Measurements from ENCODE around the gene NEU4. TPM values are rescaled to one million over a fixed set of nuclear protein-coding genes. Genes with fewer than 3 reads are reported as not detected.

NEU4 gene
- total RNA-seq, 1 donor from 2014 or later = 0.30 TPM

DNA sequence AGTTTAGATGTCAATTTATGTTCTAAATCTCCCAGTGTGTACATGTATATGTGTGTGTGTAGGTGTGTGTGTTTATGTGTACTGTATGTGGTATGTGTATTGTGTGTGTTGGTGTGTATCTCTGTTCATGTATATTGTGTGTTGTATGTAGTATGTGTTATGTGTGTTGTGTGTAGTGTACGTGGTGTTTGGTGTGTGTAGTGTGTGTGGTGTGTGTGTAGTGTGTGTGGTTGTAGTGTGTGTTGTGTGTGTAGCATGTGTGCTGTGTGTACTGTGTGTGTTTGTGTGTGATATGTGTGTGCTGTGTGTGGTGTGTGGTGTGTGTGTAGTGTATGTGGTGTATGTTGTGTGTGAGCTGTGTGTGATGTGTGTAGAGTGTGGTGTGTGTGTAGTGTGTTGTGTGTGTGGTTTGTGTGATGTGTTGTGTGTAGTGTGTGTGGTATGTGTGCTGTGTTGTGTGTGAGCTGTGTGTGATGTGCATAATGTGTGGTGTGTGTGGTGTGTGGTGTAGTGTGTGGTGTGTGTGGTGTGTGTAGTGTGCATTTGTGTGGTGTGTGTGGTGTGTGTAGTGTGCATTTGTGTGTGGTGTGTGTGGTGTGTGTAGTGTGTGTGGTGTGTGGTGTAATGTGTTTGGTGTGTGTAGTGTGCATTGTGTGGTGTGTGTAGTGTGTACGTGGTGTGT lies 55.3 kb downstream of the NEU4 start:
- DNase-seq = no peak

DNA sequence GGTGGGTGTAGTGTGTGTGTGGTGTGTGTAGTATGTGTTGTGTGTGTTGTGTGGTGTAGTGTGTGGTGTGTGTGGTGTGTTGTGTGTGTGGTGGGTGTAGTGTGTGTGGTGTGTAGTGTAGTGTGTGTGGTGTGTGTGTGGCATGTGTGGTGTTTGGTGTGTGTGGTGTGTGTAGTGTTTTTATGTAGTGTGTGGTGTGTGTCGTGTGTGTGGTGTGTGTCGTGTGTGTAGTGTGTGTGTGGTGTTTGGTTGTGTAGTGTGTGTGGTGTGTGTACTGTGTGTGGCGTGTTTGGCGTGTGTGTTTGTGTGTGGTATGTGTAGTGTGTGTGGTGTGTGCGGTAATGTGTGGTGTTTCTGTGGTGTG lies 55.8 kb downstream of the NEU4 start:
- DNase-seq = no peak

DNA sequence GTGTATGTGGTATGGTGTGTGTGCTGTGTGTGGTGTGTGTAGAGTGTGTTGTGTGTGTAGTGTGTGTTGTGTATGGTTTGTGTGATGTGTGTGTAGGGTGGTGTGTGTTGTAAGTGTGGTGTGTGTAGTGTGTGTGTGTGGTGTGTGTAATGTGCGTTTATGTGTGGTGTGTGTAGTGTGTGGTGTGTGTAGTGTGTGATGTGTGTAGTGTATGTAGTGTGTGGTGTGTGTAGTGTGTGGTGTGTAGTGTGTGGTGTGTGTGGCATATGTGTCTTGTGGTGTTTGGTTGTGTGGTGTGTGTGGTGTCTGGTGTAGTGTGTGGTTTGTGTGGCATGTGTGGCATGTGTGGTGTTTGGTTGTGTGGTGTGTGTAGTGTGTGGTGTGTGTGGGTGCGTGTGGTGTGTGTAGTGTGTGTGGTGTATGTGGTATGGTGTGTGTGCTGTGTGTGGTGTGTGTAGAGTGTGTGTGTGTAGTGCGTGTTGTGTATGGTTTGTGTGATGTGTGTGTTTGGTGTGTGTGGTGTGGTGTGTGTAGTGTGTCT lies 56.5 kb downstream of the NEU4 start:
- no peak for DNase-seq

DNA sequence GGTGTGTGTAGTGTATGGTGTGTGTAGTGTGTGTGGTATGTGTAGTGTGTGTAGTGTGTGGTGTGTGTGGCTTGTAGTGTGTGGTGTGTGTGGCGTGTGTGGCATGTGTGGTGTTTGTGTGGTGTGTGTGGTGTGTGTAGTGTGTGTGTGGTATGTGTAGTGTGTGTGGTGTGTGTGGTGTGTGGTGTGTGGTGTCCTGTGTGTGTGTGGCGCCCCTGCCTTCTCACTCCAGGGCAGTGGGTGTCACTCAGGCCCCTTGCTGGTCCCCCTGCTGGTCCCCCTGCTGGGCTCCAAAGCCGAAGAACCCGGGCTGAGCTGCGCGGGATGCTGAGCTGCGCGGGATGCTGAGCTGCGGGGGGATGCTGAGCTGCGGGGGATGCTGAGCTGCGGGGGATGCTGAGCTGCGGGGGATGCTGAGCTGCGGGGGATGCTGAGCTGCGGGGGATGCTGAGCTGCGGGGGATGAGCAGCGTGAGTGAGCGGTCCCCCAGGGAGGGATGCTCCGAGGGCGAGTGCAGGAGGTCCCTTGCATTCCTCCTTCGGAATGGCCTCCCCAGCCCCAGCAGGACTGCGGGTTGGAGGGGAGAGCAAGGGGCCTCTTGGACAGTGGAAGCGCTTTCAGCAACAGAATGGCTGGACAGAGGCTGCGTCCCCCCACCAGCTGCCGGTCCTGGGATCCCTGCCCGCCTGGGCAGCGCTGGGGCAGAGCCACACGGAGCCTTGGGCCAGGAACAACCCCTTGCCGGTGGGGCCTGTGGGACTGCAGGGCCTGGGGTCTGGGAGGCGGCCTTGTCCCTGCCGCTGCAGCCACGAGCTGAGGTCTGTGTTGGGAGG lies 57.2 kb downstream of the NEU4 start:
- DNase-seq = no peak

Other genes with a start within 250 kb of the NEU4 start
- gene THAP4, start 172.0 kb upstream of the NEU4 start, total RNA-seq = 20.0 TPM
- 50.2 TPM for gene ATG4B, start 171.5 kb upstream of the NEU4 start, total RNA-seq
- gene DTYMK, start 122.4 kb upstream of the NEU4 start, total RNA-seq = 13.8 TPM
- 32.4 TPM for gene ING5, start 107.2 kb upstream of the NEU4 start, total RNA-seq
- 16.4 TPM for gene D2HGDH, start 74.6 kb upstream of the NEU4 start, total RNA-seq
- gene GAL3ST2, start 32.4 kb upstream of the NEU4 start, total RNA-seq = 0.30 TPM
- gene PDCD1, start 49.7 kb downstream of the NEU4 start, total RNA-seq = 0.10 TPM
- gene RTP5, start 60.5 kb downstream of the NEU4 start, total RNA-seq = not detected